HG03571 (cell line): ENCODE measurements around the gene POLN.

ENCODE experiments used
- ATAC-seq: cut with Tn5 transposase; IDR thresholded peaks from one replicate; pipeline ENCODE4 v1.9.1; 2021; ENCODE audit not compliant: unreplicated experiment

Gene POLN

DNA sequence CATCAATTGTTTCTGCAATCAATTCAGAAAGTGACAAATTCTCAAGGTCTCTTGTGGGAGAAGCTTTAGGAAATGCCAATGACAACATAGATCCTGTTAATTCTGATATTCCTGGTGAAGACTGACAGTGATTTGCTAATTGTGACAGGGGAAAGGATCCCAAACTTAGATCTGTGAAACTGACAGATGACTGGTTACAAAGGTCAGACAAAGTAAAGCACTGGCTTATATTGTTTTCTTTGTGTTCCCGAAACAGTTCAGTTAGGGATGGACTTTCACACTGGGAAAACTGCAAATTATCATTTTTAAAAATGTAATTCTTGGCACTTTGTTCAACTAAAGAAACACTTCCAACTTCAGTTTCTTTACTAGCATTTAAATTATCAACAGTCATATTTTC lies 152.7 kb downstream of the POLN start:
- no peak for ATAC-seq

DNA sequence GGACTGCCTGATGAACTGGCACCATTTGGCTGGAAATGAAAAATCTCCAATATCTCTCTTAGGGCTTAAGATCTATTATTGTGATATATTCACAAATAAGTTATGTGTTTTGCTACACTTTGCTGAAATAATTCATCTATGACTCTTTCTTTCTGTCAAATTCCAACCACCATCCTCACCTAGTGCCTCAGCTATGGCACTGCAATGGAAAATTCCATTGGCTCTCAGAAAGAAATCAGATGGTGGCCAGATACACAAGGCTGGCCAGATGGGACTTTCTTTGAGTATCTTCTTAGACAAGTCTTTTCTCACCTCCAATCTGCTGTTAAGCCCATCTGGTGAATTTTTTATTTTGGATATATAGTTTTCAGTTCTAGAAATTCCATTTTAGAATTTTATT lies 154.8 kb downstream of the POLN start:
- no peak for ATAC-seq

DNA sequence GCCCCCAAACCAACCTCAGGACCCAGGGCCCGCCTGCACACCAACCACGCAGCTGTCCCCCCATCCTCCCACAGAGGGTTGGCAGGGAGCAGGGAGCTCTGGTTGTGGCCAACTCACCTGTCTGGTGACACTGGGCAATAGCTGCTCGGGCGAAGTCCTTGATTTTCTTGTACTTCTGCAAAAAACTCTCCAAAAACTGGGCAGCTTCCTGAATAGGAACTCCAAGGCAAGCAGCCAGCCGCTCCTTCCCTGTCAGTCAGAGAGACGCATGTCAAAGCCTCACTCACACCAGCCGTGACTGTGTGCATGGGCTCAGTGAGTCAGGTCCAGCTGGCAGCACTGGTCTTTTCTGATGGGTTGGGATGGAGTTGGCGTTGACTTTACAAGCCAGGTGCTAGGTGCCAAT lies 156.4 kb downstream of the POLN start:
- no peak for ATAC-seq

DNA sequence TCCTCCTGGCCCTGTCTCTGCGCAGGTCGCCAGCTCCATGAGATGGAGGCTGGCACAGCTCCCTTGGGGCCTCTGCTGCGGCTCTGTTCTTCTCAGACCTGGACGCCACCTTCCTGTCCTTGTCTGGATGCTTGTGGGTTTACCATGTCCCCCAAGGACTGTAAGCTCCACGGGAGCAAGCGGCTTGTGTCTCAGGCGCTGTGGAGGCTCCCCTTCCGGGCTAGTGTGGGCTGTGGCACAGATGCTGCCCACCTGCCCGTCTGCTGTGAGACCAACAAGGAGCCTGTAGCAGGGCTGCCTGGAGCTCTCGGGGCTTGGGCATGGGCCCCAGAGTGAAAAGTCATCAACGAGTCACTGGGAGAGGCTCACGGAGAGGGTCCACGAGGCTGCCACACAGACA lies 157.6 kb downstream of the POLN start:
- ATAC-seq = no peak

DNA sequence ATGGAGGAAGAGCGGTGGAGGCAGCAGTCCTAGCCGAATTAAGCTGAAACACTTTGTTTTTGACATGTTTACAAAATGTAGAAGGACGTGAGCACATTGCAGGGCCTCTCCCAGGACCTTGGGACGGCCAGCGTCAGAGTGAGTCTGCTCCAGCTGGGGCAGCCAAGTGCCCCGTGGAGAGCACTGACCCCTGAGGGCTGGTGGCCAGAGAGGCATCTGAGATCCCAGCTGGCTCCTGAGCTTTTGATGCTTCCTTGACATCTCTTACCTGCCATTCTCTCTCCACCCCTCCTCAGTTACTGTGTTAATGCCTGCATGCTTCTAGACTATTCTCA lies 158.1 kb downstream of the POLN start:
- no peak for ATAC-seq

DNA sequence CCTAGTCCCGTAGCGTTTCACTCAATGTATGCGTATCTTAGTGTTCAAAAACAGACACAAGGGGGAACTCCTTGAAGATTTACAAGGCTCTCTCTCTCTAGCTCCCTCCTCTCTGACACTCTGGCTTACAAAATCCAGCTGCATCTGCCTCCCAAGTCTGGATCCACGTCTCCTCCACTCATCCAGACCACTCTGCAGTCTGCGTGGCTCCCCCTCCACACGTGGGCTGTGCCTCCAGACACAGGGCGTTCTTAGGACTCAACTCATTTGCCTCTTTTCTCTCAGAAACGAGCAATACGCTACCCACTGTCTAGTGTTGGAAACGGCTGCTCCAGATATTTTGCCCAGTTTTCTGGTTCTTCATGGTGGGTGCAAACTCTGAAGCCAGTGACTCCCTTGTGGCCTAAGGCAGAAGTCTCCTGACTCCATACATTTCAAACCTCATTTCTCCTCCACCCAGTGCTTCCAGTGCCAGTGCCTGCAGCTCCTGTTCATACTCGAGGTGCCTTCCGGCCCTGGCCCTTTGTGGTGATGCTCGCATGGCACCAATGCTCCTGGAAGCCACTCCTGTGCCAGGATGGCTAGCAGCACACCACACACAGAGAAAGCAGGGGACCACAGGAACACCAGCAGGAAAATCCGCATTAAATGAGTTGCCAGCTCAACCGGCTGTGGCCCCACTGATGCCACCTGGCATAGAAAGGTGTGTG lies 158.7 kb downstream of the POLN start:
- no peak for ATAC-seq

DNA sequence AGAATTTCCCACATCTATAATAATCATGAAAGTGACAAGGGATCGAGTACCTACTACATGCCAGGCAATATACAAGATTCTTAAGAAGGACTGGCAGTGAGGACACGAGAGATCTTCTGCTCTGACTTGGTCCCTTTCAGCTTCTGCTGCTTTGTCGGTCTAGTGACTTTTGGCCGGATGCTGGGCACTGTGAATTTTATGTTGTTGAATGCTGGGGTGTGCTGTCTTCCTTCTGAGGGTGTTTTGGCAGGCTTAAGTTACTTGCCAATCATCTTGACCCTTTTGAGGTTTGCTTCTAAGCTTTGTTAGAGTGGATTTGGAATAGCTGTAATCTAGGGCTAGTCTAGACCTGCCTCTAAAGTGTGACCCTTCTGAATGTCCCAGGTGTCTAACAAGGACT lies 159.3 kb downstream of the POLN start:
- no peak for ATAC-seq

DNA sequence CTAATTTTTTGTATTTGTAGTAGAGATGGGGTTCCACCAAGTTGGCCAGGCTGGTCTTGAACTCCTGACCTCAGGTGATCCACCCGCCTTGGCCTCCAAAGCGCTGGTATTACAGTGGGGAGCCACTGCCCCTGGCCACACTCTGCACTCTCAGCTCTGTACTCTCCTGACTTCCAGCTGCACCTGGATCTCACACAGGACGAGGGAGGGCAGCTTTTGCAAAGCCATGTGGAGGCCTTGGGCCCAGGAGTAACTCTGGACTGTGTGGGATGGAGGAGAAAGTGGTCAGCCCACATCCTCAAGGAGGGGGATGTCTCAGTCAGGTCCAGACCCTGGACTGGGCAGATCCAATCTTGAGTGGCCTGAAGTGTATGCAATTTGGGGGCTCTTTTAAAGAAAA lies 159.8 kb downstream of the POLN start:
- ATAC-seq = no peak

DNA sequence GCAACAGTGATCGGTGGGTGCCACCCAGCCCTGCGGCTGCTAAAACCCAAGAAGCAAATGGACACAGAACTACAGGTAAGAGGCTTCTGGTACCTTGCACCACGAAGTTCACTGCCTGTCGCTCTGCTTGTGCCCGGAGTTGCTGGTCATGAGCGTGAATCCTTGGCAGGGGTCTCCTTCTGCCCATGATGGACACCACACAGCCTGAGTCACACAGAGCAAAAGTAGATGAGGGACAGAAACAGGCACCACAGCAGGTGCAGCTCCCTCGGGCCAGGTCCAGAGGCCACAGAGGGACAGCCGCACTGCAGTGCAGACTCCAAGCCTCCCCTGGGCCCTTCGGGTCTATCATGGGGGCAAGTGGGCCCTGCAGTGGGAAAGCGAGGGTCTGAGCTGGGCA lies 160.4 kb downstream of the POLN start:
- no peak for ATAC-seq

DNA sequence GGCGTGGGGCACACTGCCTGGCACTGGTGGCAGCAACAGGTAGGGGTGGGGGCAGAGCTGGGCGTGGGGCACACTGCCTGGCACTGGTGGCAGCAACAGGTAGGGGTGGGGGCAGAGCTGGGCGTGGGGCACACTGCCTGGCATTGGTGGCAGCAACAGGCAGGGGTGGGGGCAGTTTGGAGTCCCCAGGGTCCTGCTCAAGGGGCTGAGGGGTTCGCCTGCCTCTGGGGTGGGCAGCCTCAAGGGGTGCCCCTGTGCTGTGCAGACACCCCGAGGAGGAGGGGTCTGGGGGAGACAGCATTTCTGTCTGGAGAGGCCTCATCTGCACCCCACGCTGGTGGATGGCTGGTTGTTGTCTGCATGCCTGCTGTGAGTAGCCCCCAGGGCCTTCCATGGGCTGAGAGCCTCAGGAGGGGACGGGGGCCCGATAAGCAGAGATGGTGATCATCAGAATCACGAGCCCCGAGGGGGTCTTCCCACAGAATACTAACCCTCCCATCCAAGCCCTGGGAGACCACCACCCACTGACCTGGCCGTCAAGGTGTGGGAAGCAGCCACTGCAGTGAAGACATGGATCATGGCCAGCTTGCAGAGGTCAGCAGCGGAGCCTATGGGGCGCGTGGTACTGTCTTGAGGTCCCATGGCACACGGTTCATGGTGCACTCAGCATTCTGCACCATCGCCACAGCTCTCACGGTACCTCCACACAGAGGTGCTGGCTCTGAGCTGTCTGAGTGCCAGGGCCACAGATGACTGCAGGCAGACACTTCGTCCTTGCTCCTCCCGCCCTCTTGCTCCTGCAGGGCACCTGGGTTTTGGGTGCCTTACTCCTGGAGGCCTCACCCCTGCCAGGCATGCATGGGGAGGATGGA lies 161.3 kb downstream of the POLN start:
- ATAC-seq = no peak

DNA sequence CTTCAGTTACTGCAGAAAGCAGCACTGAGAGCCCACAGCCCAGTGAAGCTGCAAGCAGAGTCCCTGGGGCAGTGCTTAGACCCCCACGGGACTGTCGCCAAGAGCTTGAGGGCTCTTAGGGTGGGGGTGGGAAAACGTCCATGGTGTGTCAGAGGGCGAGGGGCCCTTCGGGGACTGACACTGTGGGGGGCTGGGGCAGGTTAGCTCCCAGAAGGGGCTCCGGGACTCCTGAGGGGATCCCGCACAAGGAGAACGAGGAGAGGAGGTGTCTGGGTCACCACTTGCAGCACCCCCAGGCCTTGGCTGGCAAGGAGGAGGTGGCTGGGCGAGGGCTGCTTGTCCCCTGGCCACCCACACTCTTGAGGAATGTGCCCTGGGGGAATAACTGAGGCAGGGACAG lies 162.0 kb downstream of the POLN start:
- ATAC-seq = no peak

DNA sequence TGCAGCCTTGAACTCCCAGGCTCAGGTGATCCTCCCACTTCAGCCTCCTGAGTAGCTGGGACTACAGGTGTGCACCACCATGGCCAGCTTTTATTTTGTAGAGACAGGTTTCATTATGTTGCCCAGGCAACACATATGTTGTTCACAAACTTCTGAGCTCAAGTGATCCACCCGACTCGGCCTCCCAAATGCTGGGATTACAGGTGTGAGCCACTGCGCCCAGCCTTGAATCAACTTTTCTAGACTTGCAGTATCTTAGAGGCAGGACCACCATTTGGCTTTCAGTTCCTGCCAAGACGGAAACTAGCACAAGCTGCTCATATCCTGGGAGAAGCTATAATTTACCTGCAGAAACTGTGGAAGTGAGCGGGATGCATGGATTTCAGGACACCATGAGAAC lies 162.9 kb downstream of the POLN start:
- no peak for ATAC-seq

DNA sequence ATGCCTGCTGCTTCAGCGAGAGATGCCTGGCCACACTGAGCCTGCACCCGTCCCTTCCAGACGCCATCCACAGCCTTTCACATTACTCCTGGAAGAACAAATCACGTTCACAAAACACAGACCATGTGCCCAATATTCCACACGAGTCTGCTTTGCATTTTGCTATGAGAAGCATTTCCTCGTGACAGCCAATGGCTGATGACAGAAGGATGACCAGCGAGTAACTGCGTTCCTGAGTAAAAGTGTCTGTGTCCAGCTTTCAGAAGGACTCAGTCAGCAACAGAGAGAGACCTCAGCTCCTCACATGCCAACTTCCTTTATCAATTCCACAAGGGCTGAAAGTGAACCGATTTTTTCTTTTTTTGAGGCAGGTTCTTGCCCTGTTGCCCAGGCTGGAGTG lies 163.3 kb downstream of the POLN start:
- no peak for ATAC-seq

DNA sequence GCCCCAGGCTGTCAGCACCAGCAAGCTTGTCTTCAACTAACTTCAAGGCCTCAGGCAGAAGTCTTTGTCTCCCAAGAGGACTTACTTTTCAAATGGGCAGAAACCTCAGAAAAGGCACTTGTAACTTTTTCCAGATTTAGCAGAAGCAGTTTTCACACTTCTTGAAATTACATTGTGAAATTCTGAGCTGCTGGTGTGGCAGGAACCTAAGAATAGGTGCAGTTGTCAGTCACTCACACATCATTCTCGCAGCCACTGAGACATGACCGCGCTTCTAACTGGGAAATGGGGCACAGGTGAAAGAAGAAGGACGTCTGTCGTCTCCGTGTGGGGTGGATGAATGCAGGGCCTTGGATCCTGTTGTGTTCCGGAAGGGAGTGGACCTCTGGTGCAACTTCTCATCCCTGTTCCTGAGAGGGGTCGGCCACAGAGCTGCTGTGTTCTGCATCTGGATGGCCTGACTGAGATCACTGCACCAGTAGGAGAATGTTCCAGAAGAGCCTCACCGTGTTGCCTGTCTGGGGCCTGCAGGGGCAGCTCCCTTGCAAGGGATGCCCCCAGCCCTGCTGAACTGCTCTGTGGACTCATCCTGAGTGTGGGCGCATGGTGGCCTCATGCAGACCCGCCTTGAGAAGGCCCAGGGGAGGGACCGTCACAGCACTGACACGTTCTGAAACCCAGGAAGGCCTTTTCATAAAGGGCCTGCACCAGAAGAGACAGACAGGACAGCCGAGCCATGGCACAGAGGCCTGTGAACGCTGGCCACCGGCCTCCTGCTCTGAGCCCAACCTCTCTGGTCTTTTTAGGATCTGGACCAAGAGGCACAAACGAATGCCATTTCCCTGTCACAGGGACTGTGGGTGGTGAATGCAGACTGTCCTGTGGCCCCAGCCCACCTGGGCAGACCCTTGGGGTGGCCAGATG lies 164.1 kb downstream of the POLN start:
- ATAC-seq = no peak

DNA sequence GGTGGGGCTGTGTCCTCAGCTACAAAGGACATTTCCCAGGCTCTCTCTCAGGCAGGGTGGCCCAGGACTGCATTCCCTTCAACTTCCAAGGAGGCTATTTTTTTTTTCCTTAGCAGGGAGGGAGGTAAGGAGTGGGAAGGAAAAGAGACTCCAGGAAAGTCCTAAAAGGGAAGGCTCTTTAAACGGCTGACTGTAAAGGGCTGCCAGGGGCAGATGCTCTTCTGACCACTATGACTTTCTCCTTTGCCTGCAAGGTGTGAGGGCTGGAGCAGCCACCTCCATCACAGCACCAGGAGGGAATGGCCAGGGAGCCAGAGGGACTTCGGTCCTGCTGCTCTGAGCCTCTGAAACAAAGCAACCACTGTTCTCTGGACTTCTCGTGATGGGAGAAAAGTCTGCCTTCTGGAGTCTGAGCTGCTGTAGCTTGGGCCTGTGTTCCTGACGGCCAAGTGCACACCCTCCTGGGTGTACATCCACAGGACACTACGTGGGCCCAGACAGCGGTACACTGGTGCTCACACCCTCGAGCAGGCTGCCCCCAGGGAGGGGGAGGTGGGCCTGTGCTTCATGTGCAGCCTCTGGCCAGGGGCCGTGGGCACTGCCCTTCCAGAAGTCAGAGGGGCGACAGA lies 164.9 kb downstream of the POLN start:
- ATAC-seq = no peak

DNA sequence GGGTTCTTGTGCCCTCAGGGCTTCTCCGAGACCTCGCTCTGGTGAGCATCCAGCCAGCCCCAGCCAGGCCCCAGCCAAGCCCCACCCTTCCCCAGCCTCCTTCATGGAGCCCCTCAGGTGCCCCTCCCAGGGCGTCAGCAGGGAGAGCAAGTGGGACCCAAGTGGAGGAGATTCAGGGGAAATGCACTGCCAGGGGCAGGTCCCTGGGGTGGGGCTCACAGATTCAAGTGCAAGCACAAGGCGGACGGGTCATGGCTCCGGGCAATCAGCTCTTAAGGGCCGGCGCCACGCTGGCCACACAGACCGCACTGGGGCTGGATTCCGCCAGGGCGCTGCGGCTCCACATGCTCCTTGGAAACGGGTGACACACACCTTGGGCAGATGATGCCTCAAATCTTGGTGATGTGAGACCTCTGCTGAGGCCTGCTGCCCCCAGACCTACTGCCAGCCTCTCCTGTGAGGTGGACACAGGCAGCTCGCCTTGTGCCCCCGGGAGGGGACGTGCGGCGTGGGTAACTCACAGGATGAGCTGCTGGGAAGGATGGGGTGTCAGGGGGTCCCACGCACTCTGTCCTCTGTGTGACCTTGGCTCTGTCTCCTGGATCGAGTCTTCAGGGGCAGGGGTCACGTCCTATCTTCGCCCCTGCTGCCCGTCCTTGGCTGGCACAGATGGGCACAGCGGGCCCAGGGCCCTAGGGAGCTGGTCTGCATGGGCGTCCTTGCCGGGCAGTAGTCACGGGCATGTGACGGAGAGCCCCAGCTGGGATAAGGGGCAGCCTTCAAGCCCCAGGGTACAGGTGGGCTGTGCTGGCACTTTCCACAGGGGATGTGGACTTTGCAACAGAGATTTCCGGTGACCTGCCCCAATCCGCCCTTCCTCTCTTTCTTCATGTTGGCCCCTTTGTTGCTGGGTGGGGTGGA lies 165.7 kb downstream of the POLN start:
- no peak for ATAC-seq

DNA sequence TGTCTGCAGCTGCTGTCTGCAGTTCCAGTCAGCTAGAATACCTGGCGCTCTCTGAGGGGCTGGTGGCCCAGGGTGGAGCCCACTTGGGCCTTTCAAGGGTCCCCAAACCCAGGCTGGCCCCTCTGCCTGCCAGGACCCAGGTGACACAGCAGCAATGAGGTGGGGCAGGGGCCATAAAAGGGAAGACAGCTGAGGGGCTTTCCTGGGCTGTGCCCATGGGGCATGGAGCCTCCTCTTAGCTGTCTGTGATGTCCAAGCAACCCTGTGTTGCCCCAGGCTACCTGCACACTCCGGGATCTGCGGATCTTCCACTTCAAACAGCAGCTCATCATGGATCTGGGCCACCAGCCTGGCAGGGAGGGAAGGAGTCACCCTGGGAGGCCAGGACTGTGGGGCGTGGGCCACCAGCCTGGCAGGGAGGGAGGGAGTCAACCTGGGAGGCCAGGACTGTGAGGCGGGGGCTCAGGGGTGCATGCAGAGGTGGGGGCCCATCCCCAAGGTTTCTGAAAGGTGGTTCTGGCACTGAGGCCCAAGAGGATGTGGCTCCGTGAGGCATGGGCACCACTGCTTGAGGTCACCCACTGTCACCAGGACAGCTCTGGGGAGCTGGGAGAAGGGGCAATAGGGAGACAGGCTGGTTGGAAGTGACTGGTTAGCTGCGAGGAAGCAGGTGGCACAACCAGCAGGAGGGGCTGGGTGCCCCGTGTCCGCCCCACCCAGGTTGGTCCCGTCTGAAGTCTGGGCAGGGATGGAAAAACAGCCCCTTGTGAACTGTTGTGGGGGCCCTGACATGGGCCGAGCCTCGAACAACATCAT lies 166.5 kb downstream of the POLN start:
- ATAC-seq = no peak

DNA sequence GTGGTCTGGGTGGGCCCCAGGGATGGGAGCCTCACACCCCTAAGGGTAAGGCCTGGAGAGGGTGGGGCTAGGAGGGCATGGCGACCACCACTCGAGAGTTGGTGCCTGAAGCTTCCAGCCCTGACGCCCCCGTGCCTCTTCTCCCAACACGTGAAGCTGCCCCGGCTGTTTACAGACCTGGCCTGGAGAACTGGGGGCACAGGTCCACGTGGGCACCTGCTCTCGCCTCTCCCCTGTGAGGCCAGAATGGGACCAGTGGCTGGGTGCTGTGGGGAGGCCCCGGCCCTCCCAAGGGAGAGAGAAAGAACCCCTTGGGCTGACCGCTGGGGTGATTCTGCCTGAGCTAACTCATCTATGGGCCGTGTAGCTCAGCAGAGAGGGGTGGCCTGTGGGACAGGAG lies 167.3 kb downstream of the POLN start:
- no peak for ATAC-seq

DNA sequence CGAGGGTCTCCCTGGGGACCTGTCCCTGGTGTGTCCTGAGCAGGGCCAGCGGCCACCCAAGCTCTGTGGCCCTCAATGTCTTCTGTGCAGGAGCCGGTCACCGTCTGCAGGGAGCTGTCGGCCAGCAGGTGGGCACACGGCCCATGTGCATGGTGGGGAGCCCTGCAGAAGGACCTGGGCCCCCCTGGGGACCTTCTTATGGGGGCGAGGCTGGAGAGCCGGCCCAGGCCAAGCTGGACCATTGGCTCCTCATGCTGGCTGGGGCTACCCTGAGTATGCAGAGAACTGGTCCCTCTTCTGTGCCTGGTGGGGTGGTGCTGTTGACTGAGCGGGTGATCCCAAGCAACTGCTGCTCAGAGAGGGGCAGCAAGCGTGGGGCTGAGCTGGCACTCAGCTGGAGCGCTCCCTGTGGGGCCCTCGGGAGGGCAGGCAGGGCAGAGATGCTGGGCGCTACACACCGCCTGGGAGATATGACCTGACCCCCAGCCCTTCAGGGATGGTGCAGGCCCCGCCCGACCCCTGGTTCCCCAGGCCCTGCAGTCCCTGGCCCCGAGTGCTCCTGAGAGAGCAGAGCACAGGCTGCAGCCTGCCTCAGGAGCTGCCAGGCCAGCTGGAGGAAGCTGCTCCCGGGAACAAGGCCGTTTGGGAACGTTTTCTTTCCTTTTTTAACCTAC lies 168.0 kb downstream of the POLN start:
- no peak for ATAC-seq
